Stimulated activated CD4-positive, alpha-beta T cell treated with anti-CD3 and anti-CD28 coated beads, Interleukin-1b, Interleukin-23, amount 100 ng/mL, for 48 hours (primary cell): ENCODE results near the gene SAE1.

ENCODE experiments used
- DNase-seq: peaks from one replicate; pipeline ENCODE4 v3.0.0-alpha.2; 2020

Gene SAE1

DNA sequence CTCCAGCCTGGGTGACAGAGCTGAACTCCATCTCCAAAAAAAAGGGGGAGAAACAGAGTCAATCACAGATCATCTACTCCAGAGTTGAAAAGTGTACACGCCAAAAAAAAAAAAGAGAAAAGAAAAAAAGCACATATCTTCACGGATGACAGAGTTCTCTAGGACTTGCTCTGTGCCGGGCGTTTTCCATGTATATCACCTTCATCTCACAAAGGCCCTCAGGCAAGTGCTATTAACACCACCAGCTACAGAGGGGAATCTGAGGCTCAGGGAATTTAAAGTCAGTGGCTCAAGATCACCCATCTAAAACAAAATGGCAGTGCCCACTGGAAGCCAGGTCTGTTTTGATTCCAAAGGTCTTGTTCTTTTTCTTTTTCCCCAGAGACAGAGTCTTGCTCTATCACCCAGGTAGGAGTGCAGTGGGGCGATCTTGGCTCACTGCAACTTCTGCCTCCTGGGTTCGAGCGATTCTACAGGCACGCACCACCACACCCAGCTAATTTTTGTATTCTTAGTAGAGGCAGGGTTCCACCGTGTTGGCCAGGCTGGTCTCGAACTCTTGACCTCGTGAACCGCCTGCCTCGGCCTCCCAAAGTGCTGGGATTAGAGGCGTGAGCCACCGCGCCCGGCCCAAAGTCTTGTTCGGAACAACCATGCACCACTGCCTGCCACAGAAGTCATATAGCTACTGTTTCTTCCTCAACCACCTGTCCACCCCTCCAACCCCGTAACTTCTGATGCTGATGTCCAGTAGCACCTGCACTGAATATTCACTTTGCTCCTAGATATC is 42.2 kb downstream of the SAE1 start:
- DNase-seq: no peak

DNA sequence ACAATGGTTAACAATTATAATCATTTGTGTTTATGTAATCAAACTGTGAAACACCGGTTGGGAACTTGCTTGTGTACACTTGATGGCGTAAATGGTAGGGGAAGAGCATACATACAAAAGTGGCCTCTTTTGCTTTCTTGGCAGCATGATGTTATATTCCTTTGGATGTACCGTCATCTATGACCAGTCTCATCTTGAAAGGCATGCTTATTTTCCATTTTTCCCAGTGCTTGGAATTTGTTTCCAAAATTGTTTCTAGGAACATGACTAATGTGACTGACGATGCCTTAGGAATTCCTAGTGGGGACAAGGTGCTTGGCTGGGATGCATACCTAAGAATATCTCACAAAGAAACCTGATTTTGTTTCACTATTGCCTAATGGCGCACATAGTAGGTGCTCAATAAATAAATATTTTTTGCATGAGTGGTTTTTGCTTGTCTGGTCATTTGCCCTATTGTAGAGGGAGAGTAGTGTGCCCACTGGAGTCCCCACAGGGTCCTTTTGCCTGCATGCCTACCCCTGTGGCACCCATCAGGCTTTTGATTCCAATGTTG is 45.5 kb downstream of the SAE1 start:
- DNase-seq: no peak

DNA sequence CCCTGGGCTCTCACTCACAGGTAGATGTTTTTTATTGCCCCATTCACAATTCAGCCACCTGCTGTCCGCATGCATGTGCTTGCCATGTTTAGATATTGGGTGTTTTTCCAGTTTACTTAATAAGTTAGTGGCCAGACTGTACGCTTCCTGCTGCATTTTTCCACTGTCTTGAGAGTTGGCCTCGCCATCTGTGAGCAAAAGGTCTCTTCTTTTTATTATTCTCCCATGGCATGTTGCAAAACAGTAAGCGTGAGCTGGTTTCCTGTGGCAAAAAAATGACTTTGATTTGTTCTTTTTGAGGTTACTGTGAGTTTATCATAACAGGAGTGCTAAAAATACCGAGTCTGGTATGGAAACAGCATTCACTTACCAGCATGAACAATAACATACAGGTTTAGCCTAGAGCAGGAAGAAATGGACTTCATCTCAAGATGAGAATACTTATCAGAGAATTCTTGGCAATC is 46.0 kb downstream of the SAE1 start:
- DNase-seq: peak; percentile 35

DNA sequence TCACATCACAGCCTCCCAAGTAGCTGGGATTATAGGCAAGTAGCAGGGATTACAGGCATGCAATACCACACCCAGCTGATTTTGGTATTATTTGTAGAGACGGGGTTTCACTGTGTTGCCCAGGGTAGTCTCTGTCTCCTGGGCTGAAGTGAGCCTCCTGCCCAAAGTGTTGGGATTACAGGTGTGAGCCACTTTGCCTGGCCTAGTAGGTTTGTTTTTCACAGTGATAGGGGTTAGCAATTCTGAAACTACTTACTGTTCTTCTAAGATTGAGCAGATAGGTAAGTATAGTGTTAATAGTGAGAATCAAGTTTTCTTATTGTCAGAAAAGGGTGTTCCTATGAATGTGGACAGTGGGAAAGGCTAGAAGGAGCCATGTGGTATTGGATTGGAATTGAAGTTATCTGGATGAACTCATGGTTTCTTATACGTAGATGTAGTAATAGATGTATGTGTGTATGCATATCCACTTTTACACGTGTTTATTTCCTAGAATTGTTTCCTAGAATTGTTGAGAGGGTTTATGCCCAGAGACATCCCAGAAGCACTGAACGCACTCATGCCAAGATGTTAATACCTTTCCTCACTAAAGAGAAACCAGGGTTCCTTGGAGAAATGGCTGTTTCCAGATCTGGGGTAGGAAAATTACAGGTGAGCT is 49.1 kb downstream of the SAE1 start:
- DNase-seq: peak; percentile 27

DNA sequence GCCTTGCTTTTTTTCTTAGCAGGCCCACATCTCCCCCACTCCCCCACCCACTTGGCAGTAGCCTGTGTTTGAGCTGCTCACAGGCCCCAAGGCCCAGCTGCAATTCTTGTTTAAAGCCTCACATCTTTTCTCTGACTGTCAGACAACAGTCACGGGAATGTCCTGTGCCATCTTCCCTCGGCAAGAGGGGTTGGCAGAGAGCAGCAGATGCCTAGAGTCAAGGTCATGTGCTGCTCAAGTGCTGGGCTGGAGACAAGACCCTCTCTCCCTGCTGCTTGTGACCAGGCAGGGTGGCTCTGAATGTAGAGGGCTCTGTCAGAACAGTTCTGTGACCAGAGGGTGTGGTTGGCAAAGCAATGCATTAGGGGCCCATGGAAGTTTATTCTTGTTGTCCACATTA is 53.0 kb downstream of the SAE1 start:
- DNase-seq: no peak

DNA sequence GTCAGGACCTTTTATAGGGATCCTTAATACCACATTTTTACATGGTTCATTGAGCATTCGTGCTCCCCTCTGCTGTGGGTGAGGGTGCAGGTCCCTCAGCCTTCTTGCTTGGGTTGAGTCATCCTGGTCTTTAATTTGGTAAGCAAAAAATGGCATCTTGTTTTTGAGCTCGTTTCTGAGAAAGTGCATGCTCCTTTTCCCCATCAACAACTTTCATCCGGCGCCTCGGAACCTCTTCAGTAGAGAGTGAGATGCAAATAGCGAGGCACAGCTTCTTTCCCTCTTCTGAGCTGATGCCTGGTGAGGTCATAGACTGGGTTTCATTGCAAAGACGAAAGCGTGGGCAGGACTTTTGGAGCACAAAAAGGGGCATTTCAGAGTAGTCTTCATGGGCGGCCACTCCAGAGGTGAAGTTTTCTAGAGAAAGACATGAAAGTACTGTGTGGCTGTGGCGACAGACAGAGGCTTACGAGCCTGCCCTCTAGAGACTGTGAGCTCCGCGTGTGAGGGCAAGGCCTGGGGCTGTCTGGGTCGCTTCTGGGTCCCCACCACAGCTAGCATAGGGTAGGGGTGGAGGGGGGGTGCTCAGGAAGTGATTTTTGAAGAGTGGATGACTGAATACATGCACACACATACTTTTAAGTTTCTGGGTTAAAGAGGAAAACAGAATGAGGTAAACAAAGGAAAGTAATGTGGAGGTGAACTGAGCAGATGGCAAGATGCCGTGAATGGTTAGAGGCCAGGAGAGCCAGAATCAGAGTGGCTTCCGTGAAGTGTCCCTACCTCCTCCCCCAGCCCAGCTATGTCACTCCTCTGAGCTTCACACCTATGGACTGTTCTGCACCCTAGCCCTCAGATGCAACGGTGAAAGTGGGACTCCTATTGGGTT is 56.1 kb downstream of the SAE1 start:
- peak; percentile 92 for DNase-seq

DNA sequence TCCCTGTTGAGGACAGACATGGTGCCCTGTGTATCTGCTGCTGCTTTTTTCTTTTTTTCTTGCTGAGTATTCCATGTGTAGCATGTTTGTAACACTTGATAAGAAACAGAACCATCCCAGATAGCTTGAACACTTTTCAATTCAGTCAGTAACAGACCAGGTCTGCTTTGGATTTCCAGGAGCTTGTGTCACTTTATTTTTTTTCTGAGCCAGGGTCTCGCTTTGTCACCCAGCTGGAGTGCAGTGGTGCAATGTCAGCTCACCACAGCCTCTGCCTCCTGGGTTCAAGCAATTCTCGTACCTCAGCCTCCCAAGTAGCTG is 56.7 kb downstream of the SAE1 start:
- DNase-seq: no peak

DNA sequence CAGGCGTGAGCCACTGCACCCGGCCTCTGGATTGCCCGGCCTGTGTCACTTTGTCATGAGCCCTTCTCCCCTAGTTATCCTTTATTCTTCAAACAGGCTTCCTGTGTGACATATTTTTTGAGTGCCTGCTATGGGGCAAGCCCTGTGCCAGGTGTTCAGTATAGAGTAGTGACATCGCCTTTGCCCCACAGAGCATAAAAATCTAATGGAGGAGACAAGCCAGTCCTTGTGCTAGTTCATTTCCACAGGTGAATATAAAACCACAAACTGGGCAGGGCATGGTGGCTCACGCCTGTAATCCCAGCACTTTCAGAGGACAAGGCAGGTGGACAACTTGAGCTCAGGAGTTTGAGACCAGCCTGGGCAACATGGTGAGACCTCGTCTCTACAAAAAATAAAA is 57.2 kb downstream of the SAE1 start:
- DNase-seq: no peak

DNA sequence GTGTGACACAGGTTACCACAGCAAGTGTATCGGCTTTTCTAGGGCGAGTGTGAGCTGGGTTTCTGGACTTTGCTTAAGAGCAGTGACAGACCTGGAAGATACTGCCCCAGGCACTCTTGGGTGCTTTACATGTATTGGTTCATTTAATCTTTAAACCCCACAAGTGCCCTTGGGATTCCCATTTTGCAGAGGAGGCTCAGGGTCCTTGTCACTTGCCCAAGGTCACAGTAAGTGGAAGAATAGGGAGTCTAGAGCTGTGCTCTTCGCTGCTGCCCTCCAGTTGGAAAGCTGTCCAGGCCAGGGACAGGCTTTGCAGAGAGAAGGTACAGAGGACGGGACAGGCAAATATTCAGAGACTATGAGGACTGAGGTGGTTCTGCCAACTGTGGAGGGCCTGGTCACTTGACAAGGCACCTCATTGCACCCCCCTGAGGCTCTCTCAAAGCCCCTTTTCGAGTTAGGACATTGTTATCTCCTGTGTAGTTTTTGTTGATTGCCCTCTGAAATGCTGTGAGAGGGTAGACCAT is 57.9 kb downstream of the SAE1 start:
- no peak for DNase-seq

DNA sequence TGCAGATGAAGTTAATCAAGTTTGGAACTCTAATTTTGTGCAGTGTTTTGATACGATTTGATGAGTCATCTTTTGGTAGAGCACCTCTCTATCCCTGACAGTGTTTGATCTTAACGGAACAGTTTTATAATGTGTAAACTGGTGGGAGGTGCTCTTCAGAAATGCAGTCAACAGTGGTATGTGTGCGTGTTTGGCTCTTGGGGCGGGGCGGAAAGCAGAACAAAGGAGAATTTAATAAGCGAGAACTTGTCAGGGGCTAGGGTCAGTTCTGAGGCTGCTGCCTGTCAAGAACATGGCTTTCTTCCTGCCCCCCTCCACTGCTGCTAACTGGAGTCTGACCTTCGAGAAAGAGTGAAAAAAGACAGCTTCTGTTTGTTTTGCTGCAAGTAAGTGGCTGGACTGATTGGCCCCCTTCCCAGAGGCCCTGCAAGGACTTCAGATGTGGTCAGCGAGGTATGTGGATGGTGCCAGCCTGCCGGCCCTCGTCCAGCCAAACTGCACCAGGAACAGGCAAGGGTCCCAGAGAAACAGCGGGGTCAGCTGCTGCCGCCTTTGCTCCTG is 59.6 kb downstream of the SAE1 start:
- peak; percentile 68 for DNase-seq

DNA sequence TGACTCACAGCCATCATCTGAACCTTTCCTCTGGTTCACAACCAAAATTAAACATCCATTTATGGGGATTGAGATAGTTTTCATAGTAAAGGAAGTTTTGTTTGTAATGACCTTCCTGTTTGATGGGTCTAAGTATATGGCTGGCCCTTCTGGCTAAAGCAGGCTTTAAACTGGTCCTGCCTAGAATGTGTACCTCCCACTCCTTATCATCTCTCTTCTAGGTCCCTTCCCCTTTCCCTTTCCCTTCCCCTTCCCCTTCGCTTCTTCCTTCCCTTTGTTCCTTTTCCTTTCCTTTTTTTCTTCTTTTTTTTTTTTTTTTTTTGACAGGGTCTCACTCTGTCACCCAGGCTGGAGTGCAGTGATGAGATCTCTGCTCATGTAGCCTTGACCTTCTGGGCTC is 64.8 kb downstream of the SAE1 start:
- no peak for DNase-seq

DNA sequence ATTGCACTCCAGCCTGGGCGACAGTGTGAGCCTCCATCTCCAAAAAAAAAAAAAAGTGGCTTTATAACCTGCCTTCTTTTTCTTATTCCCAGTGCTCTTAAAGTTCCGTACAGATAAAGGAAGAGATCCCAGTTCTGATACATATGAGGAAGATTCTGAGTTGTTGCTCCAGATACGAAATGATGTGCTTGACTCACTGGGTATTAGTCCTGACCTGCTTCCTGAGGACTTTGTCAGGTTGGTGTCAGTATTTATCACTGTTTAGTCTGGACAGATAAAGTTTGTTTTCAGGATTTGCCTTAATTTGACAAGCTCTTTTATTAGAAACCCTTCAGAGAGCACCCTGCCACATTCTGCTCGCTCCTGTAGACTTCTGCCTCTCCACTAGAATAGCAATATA is 66.5 kb downstream of the SAE1 start:
- DNase-seq: no peak

DNA sequence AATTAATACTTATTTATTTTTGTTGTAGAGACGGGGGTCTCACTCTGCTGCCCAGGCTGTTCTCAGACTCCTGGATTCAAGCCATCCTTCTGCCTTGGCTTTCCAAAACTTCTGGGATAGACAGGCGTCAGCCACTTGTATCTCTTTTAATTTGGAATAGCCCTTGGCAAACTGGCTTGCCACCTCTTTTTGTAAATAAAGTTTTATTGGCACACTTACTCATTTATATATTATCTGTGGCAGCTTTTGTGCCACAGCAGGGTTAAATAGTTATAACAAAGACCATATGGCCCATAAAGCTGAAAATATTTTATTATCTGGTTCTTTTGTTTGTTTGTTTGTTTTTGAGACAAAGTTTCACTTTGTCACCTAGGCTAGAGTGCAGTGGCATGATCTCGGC is 69.9 kb downstream of the SAE1 start:
- DNase-seq: no peak

DNA sequence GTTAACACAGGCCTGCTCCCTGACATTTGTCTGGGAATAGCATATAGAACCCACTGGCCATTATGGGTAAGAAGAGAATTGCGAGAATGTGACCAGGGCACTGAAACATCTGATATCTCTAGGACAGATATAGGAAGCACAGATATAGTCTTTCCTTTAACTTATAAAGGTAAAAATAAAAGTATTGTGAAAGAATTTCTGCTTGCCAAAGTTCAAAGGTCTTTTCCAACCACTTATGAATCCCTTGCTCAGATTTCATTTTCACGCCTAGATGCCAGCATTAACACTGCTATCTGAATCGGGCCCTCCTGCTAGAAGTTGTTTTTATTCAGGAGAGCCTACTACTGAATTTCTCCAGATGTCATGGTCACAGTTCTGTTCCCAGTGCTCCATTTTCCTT is 72.6 kb downstream of the SAE1 start:
- no peak for DNase-seq

DNA sequence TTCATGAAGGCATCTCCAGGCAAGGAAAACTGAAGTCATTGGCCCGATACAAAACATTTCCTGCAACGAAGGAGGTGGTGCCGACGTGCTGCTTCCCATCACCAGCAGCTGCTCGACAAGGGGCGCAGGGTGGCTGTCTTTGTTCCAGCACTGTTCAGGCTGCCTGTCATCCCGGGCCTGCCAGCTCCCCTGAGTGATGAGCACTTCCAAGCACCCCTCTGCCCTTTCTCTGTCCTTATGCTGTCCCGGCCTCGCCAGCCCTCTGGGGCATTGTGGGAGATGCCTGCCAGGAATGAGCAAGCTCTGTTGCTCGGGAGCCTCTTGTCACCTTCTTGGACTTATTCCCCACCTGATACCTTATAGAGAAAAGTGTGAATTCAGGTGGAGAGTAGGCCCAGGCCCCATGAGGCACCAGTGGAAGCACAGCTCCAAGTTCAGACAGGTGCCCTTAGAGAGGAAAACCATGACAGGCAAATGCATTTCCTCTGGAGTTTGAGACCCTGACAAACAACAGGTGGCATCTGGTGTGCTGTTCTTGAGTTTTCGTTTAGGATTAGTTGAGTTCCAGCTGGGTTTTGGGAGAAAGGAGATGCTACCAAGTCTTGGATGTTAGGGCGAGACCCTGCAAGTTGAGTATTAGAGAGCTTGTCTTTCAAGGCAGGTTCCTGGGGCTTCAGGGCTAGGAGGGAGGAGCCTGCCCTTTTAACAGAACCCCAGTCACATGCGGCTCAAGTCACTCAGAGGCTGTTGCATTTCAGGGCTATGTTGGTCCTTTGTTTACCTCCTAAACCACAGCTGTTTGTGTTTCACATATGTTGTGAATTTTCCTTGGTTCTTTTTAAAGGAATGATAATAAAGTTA is 78.9 kb downstream of the SAE1 start:
- no peak for DNase-seq

DNA sequence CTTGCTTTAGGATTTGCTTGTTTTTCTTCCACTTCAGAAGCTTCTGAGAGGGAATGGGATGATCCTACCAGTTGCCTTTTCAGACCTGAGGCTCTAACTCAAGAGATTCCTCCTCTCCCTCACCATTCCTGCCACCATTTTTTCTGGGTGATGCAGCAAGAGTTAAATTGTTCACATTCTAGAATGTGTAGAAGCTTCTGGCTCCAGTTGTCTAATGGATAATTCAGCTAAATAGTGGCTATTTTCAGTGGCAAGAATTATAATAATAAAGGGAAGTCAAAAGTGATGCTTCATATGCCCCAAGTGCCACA is 79.5 kb downstream of the SAE1 start:
- DNase-seq: no peak

DNA sequence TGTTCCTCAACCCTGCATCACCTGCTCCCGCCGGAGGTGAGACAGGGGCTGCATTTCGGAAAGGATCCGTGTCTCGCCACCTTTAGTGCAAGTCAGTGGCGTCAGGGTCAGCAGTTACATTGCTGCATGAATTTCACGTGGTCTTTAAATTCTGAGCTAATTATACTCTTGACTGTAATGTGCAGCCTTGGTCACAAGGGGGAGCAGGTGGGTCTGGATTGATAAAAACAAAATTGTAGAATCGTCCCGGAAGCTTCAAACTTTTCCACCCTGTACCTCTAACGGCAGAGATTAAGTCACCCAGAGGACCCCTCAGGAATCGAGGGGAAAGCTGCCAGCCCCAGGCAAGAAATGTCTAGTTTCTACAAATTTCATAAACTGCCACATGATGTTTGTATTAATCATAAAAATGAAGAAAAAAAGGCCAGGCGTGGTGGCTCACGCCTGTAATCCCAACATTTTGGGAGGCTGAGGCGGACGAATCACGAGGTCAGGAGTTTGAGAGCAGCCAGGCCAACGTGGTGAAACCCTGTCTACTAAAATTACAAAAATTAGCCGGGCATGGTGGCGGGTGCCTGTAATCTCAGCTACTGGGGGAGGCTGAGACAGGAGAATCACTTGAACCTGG is 80.2 kb downstream of the SAE1 start:
- DNase-seq: peak; percentile 72

DNA sequence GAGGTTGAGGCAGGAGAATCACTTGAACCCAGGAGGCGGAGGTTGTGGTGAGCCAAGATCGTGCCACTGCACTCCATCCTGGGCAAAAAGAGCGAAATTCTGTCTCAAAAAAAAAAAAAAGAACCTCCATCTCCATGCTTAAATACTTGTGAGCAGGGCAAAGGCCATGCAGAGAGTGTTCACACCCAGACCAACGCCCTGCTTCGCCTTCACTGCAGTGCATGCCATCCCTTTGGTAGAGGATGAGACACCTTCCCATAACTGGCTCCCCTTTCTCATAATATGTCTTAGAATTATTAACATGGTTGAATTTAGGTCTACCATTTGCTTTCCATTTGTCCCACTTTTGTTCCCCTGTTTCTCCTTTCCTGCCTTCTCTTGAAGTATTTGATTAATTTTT is 84.9 kb downstream of the SAE1 start:
- no peak for DNase-seq

DNA sequence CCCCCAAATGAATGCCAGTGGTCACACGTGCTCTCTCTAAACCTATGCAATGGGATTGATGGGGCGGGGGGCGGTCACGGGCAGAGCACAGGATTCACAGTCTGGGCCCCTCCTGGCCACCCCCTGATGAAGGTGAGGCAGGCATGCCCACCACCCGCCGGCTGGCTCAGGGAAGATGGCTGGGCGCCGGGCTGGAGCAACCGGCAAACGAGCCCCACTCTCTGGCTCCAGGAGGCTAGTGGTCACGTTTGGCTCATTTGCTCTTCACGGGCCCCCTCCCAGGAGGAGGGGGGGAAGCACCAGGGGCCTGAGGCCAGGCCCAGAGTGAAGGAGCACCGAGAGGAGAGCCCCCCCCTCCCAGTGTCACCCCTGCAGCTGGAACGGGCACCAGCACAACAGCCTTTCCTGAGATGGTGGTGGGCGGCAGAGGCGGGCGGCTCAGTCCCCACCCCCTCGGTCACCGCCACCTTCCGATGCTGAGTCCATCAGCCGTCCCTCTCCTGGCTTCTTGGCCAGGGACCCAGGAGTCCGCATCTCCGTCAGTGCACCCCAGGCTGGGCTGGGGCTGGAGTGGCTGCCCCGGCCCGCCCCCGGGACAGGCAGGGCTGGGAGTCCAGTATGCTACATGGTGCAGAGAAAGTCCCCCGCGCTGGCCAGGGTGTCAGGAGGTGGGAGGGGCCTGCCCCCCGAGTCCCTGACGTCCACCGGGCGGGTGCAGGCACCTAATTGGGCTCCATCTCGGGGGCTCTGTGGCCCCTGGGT is 90.6 kb downstream of the SAE1 start:
- no peak for DNase-seq

DNA sequence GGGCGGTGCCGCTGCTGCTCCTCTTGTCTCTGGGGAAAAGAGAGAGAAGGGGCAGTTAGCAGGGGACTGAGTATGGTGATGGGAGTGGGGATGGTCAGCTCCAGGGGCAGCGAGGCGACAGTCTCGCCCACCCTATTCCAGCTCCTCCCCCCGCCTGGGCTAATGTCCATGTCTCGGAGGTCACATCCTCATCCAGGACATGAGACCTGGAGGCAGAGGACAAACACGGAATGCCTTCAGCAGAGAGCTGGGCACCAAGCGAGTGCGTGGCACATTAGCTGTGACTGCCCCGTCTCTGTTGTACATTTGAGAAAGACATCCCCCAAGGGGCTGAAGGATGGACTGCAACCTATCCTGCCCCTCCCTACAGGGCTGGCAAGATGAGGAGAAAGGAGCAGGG is 91.3 kb downstream of the SAE1 start:
- DNase-seq: no peak
